Nephron (organoid): ENCODE data around the gene ALKBH7.
A peak's percentile ranks its signal among the peaks of the same experiment; 100 is the strongest.
"Not testable (repeated sequence)": the region's sequence is repeated elsewhere in the genome, so short reads cannot be mapped to it uniquely, and the experiment has no call there.

ENCODE experiments used
- H3K27ac Mint-ChIP-seq, 3 experiments: 2 replicates each; pipeline ENCODE4 v1.8.0; 2020; ENCODE audit warnings: mixed read lengths in 3 of 3, mild to moderate bottlenecking in 2 of 3, moderate library complexity in 1 of 3
- H3K27me3 Mint-ChIP-seq: 2 replicates; pipeline ENCODE4 v1.8.0; 2021; ENCODE audit warnings: low read depth, mild to moderate bottlenecking, moderate library complexity, mixed read lengths
- H3K36me3 Mint-ChIP-seq: 2 replicates; pipeline ENCODE4 v1.8.0; 2020; ENCODE audit warnings: low read depth, mixed read lengths
- H3K4me1 Mint-ChIP-seq: 2 replicates; pipeline ENCODE4 v1.8.0; 2020; ENCODE audit warnings: mixed read lengths
- H3K4me3 Mint-ChIP-seq, 3 experiments: 2 replicates each; pipeline ENCODE4 v1.8.0; 2020; ENCODE audit warnings: mild to moderate bottlenecking in 3 of 3, mixed read lengths in 3 of 3, moderate library complexity in 2 of 3
- H3K9me3 Mint-ChIP-seq: 2 replicates; pipeline ENCODE4 v1.8.0; 2020; ENCODE audit warnings: mixed read lengths
- TF ChIP-seq, protein P1 (sequence below), 3 experiments: fragments of 200-600 bp; sonication (generic); IDR thresholded peaks; one replicate each; pipeline ENCODE4 v1.5.0; 2021; ENCODE audit warnings: antibody characterized with exemption in 3 of 3; ENCODE audit not compliant: unreplicated experiment in 3 of 3

ALKBH7 gene

GRCh38 chr19:6334490-6335285 is 37.9 kb upstream of the ALKBH7 start:
- Mint-ChIP-seq H3K4me1 (no peaks in the 10 kb centered on the region), H3K27me3 (no peaks in the 10 kb centered on the region), H3K9me3 (no peaks in the 10 kb centered on the region), H3K27ac (no peak overlapping the region), H3K36me3 (no peaks in the 10 kb centered on the region), H3K4me3 (no peak overlapping the region)
- TF ChIP-seq, protein P1, sequence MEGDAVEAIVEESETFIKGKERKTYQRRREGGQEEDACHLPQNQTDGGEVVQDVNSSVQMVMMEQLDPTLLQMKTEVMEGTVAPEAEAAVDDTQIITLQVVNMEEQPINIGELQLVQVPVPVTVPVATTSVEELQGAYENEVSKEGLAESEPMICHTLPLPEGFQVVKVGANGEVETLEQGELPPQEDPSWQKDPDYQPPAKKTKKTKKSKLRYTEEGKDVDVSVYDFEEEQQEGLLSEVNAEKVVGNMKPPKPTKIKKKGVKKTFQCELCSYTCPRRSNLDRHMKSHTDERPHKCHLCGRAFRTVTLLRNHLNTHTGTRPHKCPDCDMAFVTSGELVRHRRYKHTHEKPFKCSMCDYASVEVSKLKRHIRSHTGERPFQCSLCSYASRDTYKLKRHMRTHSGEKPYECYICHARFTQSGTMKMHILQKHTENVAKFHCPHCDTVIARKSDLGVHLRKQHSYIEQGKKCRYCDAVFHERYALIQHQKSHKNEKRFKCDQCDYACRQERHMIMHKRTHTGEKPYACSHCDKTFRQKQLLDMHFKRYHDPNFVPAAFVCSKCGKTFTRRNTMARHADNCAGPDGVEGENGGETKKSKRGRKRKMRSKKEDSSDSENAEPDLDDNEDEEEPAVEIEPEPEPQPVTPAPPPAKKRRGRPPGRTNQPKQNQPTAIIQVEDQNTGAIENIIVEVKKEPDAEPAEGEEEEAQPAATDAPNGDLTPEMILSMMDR (IDR thresholded peaks at IDR 0.05; ENCODE audit: unreplicated experiment in 3 of 3) = no peak

- no peaks in the 10 kb centered on the region for H3K9me3 Mint-ChIP-seq
- H3K36me3 Mint-ChIP-seq = no peaks in the 10 kb centered on the region
- no peaks in the 10 kb centered on the region for H3K27me3 Mint-ChIP-seq
- peak overlapping the region in 1 of 3 experiments; percentile 24 for H3K4me3 Mint-ChIP-seq
- TF ChIP-seq, protein P1 (IDR thresholded peaks at IDR 0.05; ENCODE audit: unreplicated experiment in 3 of 3) = peak in 1 of 3 experiments; percentile 19
- H3K4me1 Mint-ChIP-seq = peaks cover 8% of the 10 kb centered on the region
- peak overlapping the region; percentile 68 to 79 (median 73) for H3K27ac Mint-ChIP-seq
These were observed 31.9 kb upstream of the ALKBH7 start for GRCh38 chr19:6340493-6341201.

- H3K36me3 Mint-ChIP-seq = no peaks in the 10 kb centered on the region
- H3K4me1 Mint-ChIP-seq = peaks cover 8% of the 10 kb centered on the region
- no peaks in the 10 kb centered on the region for H3K9me3 Mint-ChIP-seq
- TF ChIP-seq, protein P1 (IDR thresholded peaks at IDR 0.05; ENCODE audit: unreplicated experiment in 3 of 3) = no peak
- peaks cover 1% of the 10 kb centered on the region for H3K27me3 Mint-ChIP-seq
- no peak overlapping the region for H3K27ac Mint-ChIP-seq
- no peak overlapping the region for H3K4me3 Mint-ChIP-seq
These were observed 29.1 kb upstream of the ALKBH7 start for GRCh38 chr19:6343462-6343861.

DNA sequence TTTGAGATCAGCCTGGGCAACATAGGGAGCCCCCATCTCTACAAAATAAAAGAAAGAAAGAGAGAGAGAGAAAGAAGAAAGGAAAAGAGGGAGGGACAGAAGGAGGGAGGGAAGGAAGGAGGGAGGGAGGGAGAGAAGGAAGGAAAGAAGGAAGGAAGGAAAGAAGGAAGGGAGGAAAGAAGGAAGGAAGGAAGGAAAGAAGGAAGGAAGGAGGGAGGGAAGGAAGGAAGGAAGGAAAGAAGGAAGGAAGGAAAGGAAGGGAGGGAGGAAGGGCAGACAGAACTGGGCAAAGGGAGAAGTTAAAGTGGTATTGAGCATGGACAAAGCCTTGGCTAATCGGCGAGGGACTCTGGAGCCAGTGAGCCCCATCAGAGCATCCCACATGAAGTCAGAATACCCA is 23.3 kb upstream of the ALKBH7 start:
- not testable (repeated sequence) for H3K4me1 Mint-ChIP-seq, H3K9me3 Mint-ChIP-seq, H3K36me3 Mint-ChIP-seq, H3K4me3 Mint-ChIP-seq, H3K27me3 Mint-ChIP-seq, H3K27ac Mint-ChIP-seq

DNA sequence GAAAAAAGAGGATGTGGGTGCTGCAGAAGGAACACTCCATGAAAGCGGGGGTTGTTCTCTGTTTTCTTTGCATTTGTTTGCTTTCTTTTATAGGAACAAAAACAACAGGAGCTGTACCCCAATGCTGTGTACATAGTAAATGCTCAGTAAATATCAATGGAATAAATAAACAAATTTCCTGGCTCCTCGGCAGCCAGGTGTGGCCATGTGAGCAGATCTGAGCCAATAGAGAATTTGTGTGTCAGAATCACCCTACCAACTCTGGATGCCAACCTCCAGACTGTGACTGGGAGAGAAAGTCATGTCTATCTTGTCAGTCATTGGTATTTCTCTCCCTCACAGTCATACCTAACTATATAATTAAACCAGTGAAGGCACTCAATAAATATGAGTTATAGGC is 21.9 kb upstream of the ALKBH7 start:
- H3K4me1 Mint-ChIP-seq = no peaks in the 10 kb centered on the region
- H3K27ac Mint-ChIP-seq = no peak overlapping the region
- peaks cover 3% of the 10 kb centered on the region for H3K9me3 Mint-ChIP-seq
- no peak overlapping the region for H3K4me3 Mint-ChIP-seq
- TF ChIP-seq, protein P1 (IDR thresholded peaks at IDR 0.05; ENCODE audit: unreplicated experiment in 3 of 3) = no peak
- H3K27me3 Mint-ChIP-seq = peaks cover 3% of the 10 kb centered on the region
- H3K36me3 Mint-ChIP-seq = no peaks in the 10 kb centered on the region

DNA sequence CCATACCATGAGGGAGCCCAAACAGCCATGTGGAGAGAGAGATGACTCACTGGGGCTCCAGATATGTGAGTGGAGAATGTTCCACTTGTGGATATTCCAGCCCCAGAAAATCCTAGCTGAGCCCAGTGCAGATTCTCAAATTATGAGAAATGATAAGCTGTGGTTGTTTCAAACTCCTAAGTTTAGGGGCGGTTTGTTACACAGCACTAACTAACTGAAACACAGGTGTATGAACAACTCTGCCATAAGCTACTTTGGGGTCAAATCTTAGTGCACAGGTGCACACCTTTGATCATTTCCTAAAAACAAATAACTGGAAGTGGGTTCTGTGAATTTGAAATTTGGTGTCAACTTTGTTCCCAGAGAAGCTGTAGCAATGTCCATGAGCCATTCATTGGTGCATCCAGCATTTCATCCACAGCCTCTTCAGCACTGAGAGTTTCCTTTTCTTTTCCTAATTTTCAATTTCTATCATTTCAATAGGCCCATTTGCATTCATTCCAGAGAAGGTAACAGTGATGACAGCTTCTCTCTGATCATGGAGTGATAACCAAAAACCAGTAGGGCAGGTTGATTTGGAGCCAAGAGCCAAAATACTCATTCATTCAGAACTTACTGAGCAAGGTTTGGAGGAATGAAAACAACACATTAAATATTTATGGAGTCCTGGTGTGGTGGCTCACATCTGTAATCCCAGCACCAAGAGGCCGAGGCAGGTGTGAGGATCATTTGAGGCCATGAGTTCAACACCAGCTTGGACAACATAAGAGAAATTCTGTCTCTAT is 20.0 kb upstream of the ALKBH7 start:
- H3K9me3 Mint-ChIP-seq = peaks cover 3% of the 10 kb centered on the region
- TF ChIP-seq, protein P1 (IDR thresholded peaks at IDR 0.05; ENCODE audit: unreplicated experiment in 3 of 3) = no peak
- no peak overlapping the region for H3K4me3 Mint-ChIP-seq
- H3K27me3 Mint-ChIP-seq = peaks cover 3% of the 10 kb centered on the region
- H3K36me3 Mint-ChIP-seq = no peaks in the 10 kb centered on the region
- peaks cover 4% of the 10 kb centered on the region for H3K4me1 Mint-ChIP-seq
- no peak overlapping the region for H3K27ac Mint-ChIP-seq
